SK-N-DZ (cell line): ENCODE measurements around the gene LITAFD.
"Not testable (repeated sequence)": the region's sequence is repeated elsewhere in the genome, so short reads cannot be mapped to it uniquely, and the experiment has no call there.

Experiments
- DNase-seq: peaks from one replicate; pipeline ENCODE4 v3.0.0-alpha.2; 2015; ENCODE audit warnings: low spot score

The LITAFD gene

DNA sequence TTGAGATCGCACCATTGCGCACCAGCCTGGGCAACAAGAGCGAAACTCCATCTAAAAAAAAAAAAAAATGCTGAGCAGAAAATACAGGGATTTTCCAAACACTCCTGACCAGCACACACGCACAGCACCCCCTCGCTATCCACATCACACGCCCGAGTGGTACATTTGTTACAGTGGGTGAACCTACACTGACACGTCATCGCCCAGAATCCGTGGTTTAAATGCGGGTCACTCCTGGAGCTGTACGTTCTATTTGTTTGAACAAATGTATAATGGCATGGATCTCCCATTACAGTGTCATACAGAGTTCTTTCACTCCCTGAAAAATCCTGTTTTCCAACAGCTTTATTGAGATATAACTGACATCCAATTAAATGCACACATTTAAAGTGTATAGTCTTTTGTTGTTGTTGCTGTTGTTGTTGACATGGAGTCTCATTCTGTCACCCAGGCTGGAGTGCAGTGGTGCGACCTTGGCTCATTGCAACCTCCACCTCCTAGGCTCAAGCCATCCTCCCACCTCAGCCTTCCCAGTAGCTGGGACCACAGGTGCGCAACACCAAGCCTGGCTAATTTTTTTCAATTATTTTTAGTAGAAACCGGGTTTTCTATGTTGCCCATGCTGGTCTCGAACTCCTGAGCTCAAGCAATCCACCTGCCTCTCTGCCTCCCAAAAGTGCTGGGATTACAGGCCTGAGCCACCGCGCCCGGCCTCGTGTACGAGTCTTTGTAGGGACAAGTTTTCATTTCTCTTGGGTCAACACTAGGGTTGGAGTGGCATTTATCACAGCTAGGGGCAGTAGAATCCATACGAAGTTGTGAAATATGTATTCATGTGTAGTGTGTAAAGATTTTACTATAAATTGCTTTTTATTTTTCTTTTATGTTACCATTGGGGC is 8.9 kb upstream of the LITAFD start:
- no peak for DNase-seq

DNA sequence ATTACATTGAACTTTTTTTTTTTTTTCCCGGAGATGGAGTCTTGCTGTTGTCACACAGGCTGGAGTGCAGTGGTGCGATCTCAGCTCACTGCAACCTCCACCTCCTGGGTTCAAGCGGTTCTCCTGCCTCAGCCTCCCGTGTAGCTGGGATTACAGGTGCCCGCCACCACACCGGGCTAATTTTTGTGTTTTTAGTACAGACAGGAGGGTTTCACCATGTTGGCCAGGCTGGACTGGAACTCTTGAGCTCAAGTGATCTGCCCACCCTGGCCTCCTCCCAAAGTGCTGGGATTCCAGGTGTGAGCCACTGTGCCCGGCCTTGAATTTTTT is 8.3 kb upstream of the LITAFD start:
- DNase-seq, result not testable (repeated sequence)

DNA sequence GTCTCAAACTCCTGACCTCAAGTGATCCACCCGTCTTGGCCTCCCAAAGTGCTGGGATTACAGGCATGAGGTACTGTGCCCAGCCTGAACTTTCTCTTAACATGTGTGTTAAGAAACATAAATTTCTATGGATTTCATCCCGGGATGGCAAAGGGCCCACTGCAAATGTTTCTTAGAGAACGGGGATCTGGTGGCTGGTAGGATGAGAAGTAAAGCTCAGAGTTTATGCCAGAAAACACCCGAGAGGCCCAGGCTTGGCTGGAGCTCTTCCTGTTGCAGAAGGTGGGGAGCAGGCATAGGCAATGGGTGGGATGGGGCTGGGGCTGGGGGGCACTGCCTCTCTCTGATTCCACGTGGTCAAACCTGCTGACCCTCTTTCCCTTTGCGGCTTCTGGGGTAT is 7.8 kb upstream of the LITAFD start:
- no peak for DNase-seq

DNA sequence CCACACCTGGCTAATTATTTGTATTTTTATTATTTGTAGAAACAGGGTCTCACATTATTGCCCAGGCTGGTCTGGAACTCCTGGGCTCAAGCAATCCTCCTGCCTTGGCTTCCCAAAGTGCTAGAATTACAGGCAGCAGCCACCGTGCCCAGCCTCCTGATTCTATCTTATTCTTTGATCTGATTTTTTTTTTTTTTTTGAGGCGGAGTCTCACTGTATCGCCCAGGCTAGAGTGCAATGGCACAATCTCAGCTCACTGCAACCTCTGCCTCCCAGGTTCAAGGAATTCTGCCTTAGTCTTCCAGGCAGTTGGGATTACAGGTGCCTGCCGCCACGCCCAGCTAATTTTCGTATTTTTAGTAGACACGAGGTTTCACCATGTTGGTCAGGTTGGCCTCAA is 6.8 kb upstream of the LITAFD start:
- DNase-seq, result not testable (repeated sequence)

DNA sequence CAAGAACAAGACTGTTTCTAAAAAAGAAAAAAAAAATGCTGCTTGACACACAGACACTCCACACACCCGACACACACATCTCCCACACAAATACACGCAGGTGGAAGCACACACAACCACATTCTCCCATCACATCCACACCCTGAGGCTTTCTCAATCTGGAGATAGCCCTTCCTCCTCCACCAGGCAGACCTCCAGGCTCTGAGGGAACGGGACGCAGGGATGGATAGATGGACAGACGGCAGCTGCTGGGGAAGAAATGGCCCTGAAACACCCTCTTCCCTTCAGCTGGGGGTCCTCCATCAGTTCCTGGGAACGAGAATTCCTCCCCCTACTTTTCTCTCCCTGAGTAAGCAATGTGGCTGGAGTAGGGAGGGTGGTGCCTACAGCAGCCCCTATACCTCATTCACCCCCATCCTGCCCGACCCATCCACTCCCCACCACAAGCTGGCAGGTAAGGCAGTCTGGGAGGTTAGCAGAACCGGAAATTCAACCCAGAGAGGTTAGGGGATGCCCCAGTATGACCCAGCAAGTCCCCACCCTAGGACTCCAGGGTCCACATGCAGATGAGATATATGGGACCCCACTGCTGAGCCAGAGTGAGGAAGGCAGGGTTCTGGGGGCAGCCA is 4.1 kb upstream of the LITAFD start:
- no peak for DNase-seq

DNA sequence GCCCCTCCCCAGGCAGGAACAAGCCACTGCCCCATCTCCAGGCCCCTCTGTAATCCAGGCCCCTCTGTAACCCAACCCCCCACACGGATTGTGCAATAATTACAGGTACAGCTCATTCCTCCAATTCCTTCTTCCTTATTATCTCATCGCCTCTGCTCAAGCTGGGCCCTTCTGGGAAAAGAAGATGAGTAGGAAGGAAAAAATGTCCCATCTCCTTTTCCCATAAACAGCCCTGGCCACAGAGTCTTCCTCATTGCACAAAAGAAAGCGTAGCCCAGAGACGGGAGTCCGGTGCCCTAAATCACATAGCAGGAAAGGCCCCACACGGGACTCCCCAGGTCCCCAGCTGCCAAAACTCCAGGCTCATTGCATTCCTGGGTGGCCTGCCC is 3.6 kb upstream of the LITAFD start:
- DNase-seq, result no peak

DNA sequence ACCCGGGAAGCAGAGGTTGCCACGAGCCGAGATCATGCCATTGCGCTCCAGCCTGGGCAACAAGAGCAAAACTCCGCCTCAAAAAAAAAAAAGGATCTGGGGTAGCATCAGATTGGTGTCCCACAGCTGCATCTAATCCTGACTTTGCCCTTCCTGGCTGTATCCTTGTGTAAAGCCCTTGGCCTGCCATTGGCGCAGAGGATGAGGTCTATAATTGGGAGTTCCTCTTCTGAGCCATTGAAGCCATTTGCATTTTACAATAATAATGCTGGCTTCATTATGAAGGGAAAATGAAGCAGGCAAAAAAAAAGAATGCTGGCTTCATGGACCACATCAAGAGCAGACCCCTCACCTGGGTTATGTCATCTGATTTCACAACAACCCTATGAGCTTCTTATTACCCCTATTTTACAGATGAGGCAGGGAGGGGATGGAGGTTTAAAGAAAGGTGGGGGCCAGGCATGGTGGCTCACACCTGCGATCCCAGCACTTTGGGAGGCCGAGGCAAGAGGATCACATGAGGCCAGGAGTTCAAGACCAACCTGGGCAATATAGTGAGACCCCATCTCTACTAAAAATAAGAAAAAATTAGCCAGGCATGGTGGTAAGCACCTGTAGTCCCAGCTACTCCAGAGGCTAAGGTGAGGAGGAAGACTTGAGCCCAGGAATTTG is 1.2 kb upstream of the LITAFD start:
- no peak for DNase-seq

DNA sequence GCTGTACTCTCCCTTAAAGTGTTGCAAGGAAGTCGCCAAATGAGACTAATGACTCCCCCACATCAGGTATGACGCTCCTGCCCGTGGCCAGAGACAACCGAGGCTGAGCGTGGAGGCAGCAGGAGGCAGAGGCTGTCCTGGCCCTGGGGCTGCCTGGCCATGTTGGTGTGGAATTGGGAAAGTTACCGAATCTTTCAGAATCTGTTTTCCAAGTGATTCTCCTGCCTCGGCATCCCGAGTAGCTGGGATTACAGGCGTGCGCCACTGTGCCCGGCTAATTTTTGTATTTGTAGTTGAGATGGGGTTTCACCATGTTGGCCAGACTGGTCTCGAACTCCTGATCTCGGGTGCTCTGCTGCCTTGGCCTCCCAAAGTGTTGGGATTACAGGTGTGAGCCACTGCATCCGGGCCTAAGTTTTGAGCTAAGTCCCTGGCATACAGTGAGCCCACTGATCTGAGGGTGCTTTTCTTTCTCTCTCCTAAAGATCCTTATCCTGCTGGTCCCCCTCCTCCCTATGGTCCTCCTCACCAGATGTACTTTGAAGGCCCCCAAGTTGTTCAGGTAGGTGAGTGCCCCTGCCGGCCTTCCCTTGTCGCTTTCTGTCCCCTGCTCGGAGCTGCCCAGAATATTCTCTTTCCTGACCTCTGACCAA is 700 bp downstream of the LITAFD start:
- DNase-seq, result no peak

DNA sequence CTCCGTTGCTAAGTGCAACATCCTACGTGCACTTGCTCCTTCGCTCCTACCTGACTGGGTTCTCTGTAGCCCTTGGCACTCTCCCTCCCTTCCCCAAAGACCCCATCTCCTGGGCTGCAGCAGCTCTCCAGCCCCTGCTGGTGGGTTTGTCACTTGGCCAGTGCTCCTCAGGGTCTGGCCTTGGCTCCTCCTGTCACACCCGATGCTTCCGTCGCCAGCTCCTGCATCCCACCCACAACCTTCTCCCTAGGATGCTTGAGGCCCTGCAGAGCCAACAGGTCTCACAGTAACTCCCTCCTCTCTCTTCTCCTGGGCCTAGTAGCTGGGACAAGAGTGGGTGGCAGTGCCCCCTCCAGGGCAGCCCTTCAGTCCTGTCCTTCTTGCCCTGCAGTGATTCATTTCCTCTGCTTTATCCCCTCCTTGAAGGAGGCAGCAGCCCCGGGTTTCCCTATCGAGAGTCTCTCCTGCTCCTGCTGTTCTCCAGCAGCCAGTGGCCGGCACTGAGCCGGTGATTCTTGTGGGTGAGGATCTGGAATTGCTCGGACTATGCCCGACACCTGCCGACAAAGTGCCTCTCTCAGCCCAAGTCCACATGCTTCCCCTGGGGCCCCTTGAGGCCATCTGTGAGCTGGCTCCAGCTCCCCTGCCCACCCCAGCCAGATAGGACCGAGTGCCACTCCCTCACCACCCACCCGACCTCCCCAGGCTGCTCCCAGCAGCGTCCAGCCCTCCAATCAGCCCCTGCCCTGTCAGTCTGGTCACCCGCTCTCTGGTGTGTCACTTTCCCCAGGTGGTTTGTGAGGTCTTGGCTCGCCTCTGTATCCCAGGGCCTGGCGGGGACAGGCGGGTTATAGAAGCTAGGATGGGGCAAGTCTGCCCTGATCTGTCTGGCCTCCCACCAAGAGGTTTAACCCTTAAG is 3.8 kb downstream of the LITAFD start:
- DNase-seq, result peak; percentile 52

DNA sequence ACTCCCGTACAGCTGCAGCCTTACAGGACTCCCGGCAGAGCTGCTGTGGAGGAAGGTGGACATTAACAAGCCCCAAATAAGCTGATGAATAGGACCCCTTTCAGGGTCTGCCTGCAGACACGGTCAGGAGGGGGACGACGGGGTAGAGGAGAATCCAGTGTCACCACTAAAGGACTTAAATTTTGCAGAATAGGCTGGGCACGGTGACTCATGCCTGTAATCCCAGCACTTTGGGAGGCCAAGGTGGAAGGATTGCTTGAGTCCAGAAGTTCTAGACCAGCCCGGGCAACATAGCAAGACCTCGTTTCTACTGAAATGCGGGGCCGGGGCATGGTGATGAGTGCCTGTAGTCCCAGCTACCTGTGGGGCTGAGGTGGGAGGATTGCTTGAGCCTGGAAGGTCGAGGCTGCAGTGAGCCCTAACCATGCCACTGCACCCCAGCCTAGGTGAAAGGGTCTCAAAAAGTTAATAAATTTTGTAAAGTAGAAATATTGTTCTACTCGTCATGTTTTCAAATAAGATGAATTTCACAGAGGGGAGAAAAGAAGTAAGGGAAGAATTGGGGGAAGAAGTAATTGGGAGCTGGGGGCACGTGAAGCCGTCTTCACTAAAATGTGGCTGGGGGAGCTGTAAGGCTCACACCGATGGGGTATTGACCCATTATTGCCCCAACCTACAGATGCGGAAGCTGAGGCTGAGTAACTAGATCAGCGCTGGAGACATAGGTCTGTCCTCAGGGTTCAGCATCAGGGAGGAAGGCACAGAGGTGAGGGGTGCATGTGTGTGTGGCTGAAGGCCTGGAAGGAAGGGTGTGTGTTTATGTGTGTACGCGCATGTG is 4.7 kb downstream of the LITAFD start:
- no peak for DNase-seq

DNA sequence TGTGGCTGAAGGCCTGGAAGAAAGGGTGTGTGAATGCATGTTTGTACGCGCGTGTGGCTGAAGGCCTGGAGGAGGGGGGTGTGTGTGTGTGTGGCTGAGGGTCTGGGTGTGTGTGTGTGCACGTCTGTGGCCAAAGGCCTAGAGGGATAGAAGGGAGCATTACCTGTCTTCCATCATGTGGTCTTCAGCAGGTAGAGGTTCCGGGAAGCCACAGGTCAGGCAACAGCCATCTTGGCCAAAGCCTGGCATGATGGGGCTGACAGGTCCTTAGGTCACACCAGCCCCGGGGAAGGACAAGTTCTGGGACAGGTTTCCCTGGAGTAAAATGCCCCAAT is 5.2 kb downstream of the LITAFD start:
- DNase-seq, result no peak

DNA sequence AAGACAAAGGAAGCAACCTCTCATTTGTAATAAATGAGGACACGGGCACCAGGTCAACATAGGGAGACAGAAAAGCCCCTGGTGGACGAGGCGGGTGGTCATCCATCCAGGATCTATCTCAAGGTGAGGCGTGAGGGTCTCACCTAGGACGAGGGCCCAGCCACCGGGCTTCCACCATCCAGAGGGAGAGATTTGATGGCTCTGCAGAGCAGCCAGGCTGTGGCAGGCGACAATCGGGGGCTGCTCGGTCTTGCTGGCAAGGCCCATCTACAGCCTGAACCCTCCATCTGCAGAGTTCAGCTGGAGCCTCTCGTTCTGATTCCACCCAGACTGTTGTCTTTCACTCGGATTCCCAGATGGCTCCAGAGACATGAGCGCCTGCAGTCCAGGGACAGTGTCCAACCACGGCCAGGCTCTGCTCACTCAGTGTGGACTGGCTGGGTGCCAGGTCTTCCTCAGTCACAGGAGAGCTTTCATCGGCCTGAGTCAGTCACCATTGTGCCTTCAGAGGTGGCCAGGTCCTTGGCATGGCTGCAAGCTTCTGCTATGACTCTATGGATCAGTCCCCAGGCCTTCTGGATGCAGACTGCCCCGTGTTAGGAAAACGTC is 5.9 kb downstream of the LITAFD start:
- no peak for DNase-seq

DNA sequence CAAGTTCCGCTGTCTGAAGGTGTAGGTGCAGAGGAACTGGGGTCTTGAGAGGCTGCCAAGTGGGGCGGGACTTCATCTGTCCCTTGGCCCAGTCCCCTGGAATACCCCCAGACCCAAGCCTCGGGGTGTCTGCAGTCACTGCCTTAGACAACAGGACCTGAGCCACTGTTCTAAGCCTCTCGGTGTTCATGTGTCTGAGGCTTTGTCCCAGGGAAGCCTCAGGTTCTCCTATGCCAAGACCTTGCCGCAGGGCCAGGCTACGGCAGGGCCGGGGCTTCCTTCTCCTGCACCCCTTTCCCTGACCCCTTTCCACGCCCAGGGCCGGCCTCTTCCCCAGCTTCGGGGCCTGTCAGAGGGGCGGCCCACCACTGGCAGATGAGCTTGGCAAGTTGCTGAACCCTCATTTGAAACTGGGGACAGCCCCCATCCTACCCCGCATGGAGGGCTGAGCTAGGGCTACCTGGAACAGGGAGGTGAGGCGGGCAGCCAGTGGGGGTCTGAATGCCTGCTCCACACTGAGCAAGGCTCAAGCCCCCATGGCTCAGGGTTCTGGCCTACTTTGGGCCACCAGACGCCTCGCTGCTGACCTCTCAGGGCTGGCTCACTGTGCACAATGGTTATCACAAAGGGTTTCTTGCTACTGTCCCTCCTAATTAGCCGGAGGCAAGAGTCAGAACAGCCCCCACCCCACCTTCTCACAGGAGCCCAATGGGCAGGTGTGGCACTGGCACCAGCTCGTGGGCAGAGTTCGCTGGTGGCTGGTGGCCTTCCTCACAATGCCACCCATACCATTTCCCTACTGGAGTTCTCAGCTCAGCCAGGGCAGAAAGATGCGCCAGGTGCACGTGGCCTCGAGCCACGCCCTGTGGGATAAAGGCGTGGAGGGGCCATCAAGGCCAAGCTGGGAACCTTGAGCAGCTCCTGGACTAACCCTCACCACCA is 7.1 kb downstream of the LITAFD start:
- no peak for DNase-seq

DNA sequence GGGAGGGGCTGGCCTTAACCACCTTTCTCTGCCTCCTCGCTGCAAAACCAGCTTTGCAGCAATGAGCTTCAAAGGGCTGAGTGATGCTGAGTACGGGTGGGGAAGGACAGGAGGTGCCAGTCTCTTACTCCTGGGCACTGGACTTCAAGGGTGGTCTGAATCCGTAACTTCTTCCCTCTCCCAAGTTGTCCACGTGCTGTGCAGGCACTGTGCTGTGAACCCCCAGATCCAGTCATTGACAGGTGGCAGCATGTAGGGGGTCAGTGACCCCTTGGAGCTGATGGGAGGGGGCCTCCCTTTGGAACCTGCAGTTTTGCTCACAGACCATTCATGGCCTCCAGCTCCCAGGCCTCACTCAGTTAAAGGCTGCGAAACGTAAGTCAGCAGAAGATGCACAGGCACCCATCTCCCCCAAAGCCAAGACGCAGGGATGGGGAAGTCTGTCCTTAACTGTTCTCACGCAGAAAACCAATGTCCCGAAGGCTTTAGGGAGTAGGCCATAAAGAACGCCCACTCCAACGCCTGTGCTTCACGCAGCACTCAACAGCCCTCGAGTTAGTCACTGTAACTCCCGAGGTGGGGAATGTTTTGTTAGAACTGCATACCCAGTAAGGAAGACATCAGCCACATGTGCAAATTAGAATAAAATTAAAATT is 7.9 kb downstream of the LITAFD start:
- DNase-seq, result no peak

DNA sequence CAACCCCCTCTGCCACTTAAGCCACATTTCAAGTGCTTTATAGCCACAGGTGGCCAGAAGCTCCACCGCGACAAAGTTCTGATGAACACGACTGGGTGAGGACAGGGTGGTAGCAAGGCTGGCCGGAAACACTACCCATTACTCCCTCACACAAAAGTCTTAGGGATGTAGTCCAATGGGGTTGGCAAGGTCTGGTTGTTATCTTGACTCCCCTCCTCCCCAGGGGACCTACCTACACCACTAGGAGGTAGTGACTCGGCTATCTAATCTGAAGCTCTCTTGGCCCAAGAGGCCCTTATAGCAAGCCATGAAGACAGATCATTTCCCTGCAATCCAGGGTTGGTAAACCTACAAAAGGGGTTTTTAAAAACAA is 8.4 kb downstream of the LITAFD start:
- DNase-seq, result no peak

DNA sequence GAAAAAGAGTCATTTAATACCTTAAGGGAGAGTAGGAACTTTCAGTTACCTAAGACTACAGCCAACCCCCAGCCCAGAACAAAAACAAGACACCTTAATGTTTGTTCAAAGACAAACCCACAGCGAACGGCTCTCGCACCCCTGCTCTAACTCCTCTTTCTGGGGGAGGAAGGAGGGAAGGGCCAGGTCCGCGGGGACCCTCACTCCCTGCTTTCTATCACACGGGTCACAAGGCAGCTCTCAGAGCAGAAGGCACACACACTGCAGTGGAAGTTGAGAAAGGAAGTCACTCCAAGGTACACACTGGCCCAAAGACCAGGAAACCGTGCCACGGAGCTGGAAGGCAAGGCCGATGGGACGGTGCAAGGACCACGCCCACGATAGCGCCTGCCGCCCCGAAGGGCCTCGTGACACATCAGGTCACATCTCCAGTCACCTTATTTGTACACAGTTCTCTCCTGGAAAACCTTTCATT is 10.0 kb downstream of the LITAFD start:
- DNase-seq, result no peak

DNA sequence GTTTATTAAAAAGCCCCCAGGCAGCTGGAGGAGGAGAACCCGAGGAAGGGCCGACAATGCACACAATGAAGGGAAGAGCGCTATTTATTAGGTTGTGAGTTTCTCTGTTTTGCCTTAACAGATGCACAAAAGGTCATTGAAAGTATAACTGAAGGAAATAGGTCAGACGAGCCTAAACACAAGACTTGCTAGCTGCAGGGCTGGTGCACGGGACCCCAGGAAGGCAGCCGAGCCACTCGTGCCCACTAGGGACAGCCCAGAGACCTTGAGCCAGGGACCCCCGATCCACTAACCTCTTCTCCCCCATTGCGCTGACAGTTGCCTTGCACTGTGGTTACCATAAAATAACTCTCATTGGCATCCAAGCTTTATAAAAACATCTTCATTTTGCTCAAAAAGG is 11.3 kb downstream of the LITAFD start:
- DNase-seq, result no peak

DNA sequence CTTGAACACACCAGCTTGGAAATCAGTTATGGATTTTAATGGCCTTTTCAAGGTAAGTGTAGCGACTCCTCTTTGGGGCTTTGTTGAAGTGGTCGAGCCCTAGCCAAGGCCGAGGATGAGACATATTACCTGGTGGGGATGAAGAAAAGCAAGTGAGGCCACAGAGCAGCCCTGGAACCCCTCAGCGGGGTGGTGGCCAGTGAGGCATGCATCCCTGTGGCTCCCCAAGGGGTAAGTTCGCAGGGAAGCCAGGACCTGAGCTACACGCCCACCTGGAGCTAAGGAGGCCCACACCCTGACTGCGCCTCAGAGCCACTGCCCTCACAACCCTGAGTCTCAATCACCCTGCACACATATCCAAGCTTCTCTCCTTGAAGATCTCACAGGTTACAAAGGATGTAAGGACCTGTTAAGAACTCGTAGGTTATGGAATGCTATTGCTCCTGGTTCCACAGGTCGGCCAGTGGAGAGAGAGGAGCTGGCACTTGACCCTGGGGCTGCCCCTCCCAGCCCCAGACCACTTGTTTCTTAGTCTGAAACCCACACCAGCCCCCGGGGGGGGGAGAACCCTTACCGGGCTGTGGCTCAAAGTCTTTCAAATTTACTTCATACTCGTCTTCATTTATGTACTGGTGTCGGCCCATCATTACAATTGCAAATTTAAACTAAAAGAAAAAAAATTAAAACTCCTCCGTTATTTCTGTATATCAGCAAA is 12.0 kb downstream of the LITAFD start:
- no peak for DNase-seq
